ENCODE data around the gene GDF7.

Gene GDF7

GRCh38 chr2:20663196-20664070, 3.5 kb upstream of the GDF7 start:
- no peak for DNase-seq

GRCh38 chr2:20664071-20664390, 2.9 kb upstream of the GDF7 start:
- DNase-seq: no peak

GRCh38 chr2:20664431-20665242, 2.3 kb upstream of the GDF7 start:
- no peak for DNase-seq

GRCh38 chr2:20665243-20666004, 1.5 kb upstream of the GDF7 start:
- no peak for DNase-seq

GRCh38 chr2:20666005-20666303, 990 bp upstream of the GDF7 start:
- DNase-seq: no peak

- DNase-seq: no peak
Measured at GRCh38 chr2:20667151-20667530, 197 bp downstream of the GDF7 start.

- no peak for DNase-seq
Measured at GRCh38 chr2:20667531-20668401, 822 bp downstream of the GDF7 start.

GRCh38 chr2:20668451-20668850, 1.5 kb downstream of the GDF7 start:
- DNase-seq: no peak

GRCh38 chr2:20668871-20669475, 2.0 kb downstream of the GDF7 start:
- DNase-seq: no peak

GRCh38 chr2:20669562-20670314, 2.8 kb downstream of the GDF7 start:
- no peak for DNase-seq

GRCh38 chr2:20670315-20671035, 3.5 kb downstream of the GDF7 start:
- DNase-seq: no peak

- no peak for DNase-seq
Measured at GRCh38 chr2:20671036-20671735, 4.2 kb downstream of the GDF7 start.

GRCh38 chr2:20671736-20672080, 4.8 kb downstream of the GDF7 start:
- no peak for DNase-seq

GRCh38 chr2:20672201-20672951, 5.4 kb downstream of the GDF7 start:
- DNase-seq: no peak

- no peak for DNase-seq
Measured at GRCh38 chr2:20673686-20674308, 6.9 kb downstream of the GDF7 start.

GRCh38 chr2:20674309-20674965, 7.5 kb downstream of the GDF7 start:
- no peak for DNase-seq

GRCh38 chr2:20674974-20675679, 8.2 kb downstream of the GDF7 start:
- peak; percentile 68 for DNase-seq
